Esophagus squamous epithelium (tissue), 4 donors: ENCODE measurements around the gene FRMD6.

Experiments used
- CTCF ChIP-seq, 6 experiments: fragments of 450-650 bp in 4 of 6; fragments of 200-600 bp in 2 of 6; sonication (generic) in 2 of 6; IDR thresholded peaks; one replicate each; pipeline ENCODE4 v1.5.1; 2016 to 2019; ENCODE audit warnings: antibody characterized with exemption in 6 of 6, mild to moderate bottlenecking in 4 of 6, moderate library complexity in 4 of 6
- POLR2A ChIP-seq, 4 donors: fragments of 450-650 bp; IDR thresholded peaks; one replicate each; pipeline ENCODE4 v1.6.1; 2017; ENCODE audit warnings: antibody characterized with exemption in 4 of 4, mild to moderate bottlenecking in 4 of 4, moderate library complexity in 3 of 4

DNA sequence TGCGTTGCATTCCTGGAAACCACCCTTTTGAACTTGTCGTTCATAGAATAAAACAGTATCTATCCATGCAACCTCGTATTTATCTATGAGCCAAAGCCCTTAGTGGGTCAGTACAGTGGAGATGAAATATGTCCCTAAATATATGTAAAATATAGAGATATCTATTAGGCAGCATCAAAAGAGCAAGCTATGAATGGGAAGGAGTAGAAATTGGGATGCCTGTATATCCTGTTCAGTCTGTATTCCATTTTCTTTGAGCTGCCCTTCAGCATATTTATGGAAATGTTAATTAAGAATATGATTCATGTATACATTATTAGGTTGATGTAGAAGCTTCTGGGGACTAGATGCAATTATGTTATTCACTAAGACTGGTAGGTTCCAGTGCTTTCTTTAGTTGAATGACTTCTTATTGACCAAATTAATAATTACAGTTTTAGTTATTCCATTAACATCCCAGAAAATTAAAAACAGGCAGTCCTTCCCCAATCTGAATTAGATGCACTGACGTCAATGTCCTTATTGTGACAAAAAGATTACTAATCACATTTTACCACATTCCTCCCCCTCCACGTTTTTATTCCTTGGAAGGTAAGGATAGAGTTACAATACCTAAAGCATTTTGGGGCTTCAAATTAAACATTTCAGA is 11.9 kb upstream of the FRMD6 start:
- TF ChIP-seq CTCF (IDR thresholded peaks at IDR 0.05) = no peak
- no peak for TF ChIP-seq POLR2A (IDR thresholded peaks at IDR 0.05)
